Gastroesophageal sphincter (tissue), 3 donors: ENCODE measurements around the gene FMN2.

Source experiments
- CTCF ChIP-seq, 4 experiments: fragments of 200-600 bp in 2 of 4; fragments of 450-650 bp in 2 of 4; sonication (generic) in 1 of 4; IDR thresholded peaks; one replicate each; pipeline ENCODE4 v1.5.1; 2017 to 2019; ENCODE audit warnings: antibody characterized with exemption in 4 of 4, mild to moderate bottlenecking in 2 of 4, moderate library complexity in 2 of 4
- POLR2AphosphoS5 ChIP-seq: sonication (generic); formaldehyde crosslinking; IDR thresholded peaks from one replicate; pipeline ENCODE4 v1.6.1; 2017; ENCODE audit warnings: antibody characterized with exemption

GRCh38 chr1:240230816-240231215 is 139.1 kb downstream of the FMN2 start:
- TF ChIP-seq CTCF (IDR thresholded peaks at IDR 0.05) (no peak), POLR2AphosphoS5 (no peak)
